ENCODE data around the gene ATF4. TPM values are rescaled to one million over a fixed set of nuclear protein-coding genes. Genes with fewer than 3 reads are reported as not detected.
A peak's percentile ranks its signal among the peaks of the same experiment; 100 is the strongest.

The ATF4 gene
- total and polyA plus RNA-seq, 2 of the 13 experiments (the other 11 are each of a cell fraction or from before 2014, with no cell fraction given): 486 to 1,297 TPM

DNA sequence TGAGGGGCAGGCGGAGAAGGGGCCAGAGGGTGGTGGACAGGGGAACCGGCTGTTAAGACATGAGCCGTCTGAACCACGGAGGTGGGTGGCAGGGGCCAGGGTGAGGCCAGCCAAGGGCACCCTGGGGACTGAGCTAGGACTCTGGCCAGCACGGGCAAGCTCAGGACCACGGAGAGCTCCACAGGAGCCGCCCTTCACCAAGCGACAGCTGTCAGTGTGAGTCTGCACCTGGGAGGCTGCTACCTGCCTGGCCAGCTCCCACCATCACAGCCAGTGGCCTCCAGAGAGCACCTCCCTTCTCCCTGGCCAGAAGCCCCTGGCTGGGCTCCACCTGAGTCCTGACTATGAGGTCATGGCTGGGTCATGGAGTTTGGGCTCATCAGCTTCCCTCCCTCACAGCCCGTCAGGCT, 41.9 kb upstream of the ATF4 start (continued):
- TF ChIP-seq IKZF5 (CRISPR knock-in tag; IDR thresholded peaks at IDR 0.05) (peak; percentile 71; the same call in 1 of the 2 replicates), ARID2 (CRISPR knock-in tag; IDR thresholded peaks at IDR 0.05; ENCODE audit: borderline replicate concordance) (0 out of 2 replicates have a peak, but pooled peaks have one; percentile 33), ZBTB4 (CRISPR knock-in tag; IDR thresholded peaks at IDR 0.05; ENCODE audit: borderline replicate concordance) (no peak), MXD1 (CRISPR knock-in tag; IDR thresholded peaks at IDR 0.05) (peak; percentile 65; the same call in 1 of the 2 replicates), ZNF251 (CRISPR knock-in tag; IDR thresholded peaks at IDR 0.05) (no peak), ARNT2 (CRISPR knock-in tag; IDR thresholded peaks at IDR 0.05; ENCODE audit: low read depth) (peak; percentile 67), ZMAT3 (CRISPR knock-in tag; conservative IDR thresholded peaks at IDR 0.05) (peak; percentile 86), RFX5 (IDR thresholded peaks at IDR 0.05; ENCODE audit: low read depth, low read length) (no peak), ZSCAN5A (CRISPR knock-in tag; IDR thresholded peaks at IDR 0.05; ENCODE audit: borderline replicate concordance) (no peak), ZNF672 (CRISPR knock-in tag; IDR thresholded peaks at IDR 0.05) (no peak), GFI1 (CRISPR knock-in tag; IDR thresholded peaks at IDR 0.05; ENCODE audit: borderline replicate concordance) (peak; percentile 38; the same call in 1 of the 2 replicates), U2AF1 (optimal IDR thresholded peaks at IDR 0.05; ENCODE audit: low read depth, low read length) (no peak), HNF4A (CRISPR knock-in tag; IDR thresholded peaks at IDR 0.05) (no peak), ZNF691 (CRISPR knock-in tag; IDR thresholded peaks at IDR 0.05; ENCODE audit: borderline replicate concordance, low read depth) (no peak), PHB2 (IDR thresholded peaks at IDR 0.05; ENCODE audit: partially characterized antibody) (no peak)
- TF ChIP-seq, protein P1, sequence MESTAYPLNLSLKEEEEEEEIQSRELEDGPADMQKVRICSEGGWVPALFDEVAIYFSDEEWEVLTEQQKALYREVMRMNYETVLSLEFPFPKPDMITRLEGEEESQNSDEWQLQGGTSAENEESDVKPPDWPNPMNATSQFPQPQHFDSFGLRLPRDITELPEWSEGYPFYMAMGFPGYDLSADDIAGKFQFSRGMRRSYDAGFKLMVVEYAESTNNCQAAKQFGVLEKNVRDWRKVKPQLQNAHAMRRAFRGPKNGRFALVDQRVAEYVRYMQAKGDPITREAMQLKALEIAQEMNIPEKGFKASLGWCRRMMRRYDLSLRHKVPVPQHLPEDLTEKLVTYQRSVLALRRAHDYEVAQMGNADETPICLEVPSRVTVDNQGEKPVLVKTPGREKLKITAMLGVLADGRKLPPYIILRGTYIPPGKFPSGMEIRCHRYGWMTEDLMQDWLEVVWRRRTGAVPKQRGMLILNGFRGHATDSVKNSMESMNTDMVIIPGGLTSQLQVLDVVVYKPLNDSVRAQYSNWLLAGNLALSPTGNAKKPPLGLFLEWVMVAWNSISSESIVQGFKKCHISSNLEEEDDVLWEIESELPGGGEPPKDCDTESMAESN (CRISPR knock-in tag; conservative IDR thresholded peaks at IDR 0.05): 0 out of 2 replicates have a peak, but pooled peaks have one; percentile 52
- TF ChIP-seq, protein P2, sequence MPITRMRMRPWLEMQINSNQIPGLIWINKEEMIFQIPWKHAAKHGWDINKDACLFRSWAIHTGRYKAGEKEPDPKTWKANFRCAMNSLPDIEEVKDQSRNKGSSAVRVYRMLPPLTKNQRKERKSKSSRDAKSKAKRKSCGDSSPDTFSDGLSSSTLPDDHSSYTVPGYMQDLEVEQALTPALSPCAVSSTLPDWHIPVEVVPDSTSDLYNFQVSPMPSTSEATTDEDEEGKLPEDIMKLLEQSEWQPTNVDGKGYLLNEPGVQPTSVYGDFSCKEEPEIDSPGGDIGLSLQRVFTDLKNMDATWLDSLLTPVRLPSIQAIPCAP (CRISPR knock-in tag; IDR thresholded peaks at IDR 0.05; ENCODE audit: low read depth): no peak
- TF ChIP-seq, protein P3, sequence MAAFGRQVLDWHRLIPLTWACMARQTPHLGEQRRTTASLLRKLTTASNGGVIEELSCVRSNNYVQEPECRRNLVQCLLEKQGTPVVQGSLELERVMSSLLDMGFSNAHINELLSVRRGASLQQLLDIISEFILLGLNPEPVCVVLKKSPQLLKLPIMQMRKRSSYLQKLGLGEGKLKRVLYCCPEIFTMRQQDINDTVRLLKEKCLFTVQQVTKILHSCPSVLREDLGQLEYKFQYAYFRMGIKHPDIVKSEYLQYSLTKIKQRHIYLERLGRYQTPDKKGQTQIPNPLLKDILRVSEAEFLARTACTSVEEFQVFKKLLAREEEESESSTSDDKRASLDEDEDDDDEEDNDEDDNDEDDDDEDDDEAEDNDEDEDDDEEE (CRISPR knock-in tag; IDR thresholded peaks at IDR 0.05): no peak

Measured in HepG2 (cell line).